ENCODE measurements around the gene RAC3.

The RAC3 gene

DNA sequence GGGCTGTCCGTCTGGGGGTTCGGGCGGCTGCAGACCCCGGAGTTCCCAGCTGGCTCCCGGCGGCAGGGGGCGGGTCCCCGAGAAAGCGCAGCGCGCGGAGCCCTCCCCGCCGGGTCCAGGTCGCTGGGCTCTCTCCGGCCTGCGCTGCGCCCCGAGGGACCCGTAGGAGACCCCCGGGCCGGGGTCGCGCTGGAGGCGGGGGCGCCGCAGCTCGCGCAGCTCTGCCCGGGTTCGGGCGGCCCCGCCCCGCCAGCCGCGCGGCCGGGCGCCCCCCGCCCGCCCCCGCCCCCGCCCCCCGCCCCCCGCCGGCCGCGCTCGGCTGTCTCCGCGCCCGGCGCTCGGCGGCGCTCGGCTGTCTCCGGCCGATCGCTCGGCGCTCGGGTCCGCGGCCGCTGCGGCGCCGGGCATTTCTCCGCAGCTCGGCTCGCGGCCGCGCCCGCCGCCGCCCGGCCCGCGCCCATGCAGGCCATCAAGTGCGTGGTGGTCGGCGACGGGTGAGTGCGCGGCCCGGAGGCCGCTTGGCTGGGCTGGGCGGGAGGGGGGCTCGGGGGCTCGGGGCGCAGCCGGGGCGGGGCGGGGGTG lies at the start of gene RAC3:
RAC3 (plus strand) TSS at position 376 of the 582 bp plus-strand sequence; CDS start at position 460, 84 bp downstream.
- DNase-seq (ENCODE audit: low read depth in 2 of 3, low spot score in 1 of 3) = no peak

DNA sequence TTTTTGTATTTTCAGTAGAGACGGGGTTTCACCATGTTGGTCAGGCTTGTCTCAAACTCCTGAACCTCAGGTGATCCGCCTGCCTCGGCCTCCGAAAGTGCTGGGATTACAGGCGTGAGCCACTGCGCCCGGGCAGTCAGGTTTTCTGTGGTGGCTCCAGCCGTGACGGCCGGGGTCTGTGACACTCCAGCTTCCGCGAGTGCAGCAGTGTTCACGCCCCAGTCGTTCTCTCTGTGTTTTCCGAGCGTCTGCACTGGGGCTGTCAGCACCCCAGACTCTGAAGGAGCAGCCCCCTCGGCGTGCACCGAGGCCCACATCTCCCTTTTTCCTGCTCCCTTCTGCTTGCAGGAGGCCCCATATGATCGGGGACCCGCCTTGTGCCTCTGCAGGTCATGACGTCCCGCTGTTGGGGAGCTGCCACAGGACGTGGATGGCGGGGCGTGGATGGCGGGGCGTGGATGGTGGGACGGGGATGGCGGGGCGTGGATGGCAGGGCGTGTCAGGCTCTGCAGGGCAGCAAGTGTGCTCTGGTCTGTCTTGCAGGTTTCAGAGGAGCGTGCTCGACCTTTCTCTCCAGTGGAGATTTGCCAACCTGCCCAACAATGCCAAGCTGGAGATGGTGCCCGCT lies 48.4 kb upstream of the RAC3 start:
- no peak for DNase-seq (ENCODE audit: low read depth in 2 of 3, low spot score in 1 of 3)

DNA sequence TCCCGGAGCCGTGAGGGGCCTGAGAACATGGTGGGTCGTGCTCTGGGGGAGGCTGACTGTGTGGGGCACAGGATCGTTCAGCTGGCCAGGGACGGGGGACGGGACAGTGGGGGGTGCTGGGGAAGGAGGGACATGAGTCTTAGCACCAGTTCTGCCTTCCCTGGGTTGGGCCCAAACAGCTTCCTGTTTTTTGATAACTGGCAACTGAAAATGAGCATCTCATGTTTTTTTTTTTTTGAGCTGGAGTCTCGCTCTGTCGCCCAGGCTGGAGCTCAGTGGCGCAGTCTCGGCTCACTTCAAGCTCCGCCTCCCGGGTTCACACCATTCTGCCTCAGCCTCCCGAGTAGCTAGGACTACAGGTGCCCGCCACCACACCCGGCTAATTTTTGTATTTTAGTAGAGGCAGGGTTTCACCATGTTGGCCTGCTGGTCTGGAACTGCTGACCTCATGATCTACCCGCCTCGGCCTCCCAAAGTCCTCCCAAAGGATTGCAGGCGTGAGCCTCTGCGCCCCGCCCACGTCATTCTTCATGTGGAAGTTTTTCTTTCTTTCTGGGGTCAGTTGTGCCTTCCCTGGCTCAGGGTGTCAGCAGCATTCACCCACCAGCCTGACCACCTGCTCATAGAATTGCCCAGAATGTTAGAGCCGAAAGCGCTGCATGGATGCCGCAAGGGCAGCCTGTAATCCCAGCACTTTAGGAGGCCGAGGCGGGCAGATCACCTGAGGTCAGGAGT lies 47.7 kb upstream of the RAC3 start:
- DNase-seq (ENCODE audit: low read depth in 2 of 3, low spot score in 1 of 3) = no peak

DNA sequence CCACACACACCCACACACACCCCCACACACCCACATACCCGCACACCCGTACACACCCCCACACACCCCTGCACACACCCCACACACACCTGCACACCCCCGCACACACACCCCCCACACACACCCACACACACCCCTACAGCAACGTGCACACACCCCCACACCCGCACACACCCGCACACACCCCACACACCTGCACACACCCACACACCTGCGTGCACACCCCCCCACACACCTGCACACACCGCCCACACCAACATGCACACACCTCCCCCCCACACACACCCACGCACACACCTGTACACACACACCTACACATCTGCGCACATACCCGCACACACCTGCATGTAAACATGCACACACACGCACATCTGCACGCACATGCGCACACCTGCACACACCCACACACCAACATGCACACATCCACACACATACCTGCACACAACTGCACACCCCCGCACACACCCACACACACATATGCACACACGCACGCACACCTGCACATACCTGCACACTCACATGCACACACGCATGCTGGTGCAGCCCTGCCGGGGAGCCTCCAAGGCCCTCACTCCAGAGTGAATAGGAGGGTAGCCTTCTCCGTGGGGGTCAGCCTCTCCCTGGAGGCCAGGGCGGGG lies 46.6 kb upstream of the RAC3 start:
- no peak for DNase-seq (ENCODE audit: low read depth in 2 of 3, low spot score in 1 of 3)

DNA sequence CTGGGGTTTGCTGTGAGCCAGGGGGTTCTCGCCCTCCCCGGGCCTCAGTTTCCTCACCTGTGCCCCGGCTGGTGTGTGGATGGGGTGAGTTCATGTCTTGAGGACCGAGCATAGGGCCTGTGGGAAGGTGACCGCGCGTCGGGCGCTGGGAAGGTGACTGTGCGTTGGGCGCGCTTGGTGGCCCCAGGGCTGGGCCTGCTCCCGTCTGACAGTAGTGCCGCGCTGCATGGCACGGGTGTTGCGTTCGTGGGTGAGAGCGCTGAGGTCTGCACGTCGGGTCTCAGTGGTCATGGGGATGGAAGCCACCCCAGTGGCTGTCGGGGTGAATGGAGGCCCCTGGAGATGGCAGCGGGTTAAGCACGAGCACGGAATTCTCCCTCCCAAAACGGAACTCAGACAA lies 44.9 kb upstream of the RAC3 start:
- DNase-seq (ENCODE audit: low read depth in 2 of 3, low spot score in 1 of 3) = no peak

DNA sequence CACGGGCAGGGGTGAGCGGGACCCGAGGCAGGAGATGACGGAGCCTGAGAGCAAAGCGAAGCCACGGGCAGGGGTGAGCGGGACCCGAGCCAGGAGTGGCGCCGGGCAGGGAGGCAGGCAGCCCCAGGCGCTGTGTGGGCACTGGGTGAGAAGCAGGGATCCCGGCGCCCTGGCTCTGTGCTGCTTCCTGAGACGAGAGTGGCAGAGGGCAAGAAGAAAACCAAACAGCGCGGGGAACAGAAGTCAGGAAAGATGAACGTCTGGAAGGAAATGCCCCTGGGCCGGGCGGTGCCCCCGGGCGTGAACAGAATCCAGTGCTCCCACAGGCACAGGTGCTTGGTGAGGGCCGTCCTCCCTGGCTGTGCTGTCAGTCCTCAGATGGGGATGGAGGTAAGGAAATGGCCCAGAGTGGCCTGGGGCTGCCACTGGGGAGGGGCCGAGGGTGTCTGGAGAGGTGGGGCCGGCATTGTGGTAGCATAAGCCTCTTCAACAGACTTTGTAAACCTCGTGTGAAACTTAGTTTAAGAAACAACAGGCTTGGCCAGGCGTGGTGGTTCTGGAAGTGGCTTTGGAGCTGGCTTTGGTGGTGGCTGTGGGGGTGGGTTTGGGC lies 44.2 kb upstream of the RAC3 start:
- DNase-seq (ENCODE audit: low read depth in 2 of 3, low spot score in 1 of 3) = no peak

DNA sequence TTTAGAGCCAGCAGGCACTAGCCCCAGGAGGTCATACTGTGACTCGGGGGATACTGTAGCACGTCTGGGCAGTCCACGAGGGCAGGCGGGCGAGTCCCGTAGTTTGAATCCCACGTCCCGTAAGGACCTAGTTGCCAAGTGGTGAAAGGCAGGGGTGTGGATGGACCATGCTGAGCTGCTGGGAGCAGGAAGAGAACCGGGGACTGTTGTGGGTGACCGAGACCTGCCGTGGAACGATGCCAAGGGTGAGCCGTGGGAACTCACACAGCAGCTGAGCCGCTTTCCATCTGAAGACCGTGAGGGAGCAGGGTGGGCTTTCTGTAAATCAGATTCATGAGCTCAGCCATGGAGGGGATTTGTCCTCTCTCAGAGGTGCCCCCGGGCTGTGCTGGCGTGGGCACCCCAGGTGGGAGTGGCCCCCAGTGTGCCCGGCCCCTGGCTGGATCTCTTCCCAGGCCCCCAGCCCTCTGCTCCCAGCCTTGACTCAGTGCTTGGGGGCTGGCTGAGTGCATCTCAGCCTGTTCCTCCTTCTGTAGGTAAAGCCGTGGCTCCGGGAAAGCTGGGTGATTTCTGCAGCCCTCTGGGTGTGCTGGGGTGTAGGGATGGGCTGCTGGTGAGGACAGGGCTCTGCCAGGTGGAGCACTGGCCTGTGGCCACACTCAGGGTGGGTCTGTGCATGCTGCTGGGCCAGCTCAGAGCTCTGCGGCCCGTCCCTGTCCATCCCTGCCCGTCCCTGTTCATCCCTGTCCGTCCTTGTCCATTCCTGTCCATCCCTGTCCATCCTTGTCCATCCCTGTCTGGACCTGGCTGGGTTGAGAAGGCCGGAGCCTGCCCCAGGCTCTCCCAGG lies 40.4 kb upstream of the RAC3 start:
- no peak for DNase-seq (ENCODE audit: low read depth in 2 of 3, low spot score in 1 of 3)

DNA sequence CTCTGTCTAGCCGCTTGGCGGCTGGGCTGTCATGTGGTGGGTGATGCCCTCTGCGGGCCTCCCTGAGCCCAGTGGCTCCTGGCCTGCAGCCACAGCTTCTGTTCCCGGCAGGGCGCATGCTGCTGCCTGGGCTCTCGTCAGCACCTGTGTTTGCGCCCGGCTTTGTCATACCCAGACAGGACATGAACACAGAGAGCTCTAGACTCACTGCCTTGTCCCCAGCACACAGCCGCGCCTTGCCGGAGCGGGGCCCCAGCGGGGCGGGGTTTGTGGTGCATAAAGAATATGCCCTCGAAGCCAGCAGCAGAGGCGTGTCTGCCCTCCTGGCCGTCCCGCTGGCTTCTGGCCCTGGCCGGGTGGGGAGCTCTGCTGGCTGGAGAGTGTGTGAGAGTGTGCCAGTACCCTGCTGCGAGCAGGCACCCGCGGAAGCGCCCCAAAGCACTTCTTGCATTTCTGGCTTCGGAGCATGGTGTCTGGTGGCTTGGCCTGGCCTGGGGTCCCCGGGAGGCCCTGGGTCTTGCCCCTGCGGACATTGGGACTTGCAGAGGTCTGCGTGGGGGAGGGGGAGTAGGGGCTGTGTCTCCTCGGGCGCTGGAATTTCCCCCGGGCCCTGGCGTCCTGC lies 39.7 kb upstream of the RAC3 start:
- no peak for DNase-seq (ENCODE audit: low read depth in 2 of 3, low spot score in 1 of 3)

DNA sequence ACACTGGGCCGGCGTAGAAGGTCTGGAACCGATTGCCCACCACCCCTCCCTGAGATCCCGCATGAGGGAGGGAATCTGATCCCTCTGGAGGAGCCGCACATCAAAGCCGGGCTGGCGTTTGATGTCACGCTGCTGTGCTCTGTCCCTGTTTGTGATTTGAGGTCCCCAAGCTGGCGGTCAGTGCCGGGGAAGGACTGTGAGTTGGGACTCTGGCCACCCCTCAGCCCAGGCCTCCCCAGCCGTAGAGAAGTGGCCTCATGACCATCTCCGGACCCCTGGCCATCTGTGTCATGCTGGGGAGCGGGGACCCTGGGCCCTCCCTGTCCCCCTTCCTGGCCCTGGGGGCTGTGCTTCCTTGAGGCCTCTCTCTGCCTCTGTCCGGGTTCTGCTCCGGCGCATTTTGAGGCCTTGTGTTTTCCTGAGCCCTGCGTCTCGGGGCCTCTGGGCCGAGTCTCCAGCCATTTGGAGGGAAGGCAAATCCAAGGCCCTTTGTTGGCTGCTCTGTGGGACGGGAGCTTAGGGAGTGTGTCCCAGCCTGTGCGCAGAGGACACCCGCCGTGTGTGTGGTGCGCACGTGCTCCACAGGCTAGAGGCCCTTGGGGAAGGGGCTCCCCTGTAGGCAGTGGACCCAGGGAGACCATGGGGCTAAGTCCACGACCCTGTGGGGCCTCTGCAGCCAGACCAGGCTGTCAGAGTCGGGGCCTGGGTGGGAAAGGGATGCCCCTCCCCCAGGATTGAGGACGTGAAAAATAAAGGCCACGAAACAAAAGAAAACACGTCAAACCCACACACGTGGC lies 39.0 kb upstream of the RAC3 start:
- no peak for DNase-seq (ENCODE audit: low read depth in 2 of 3, low spot score in 1 of 3)

DNA sequence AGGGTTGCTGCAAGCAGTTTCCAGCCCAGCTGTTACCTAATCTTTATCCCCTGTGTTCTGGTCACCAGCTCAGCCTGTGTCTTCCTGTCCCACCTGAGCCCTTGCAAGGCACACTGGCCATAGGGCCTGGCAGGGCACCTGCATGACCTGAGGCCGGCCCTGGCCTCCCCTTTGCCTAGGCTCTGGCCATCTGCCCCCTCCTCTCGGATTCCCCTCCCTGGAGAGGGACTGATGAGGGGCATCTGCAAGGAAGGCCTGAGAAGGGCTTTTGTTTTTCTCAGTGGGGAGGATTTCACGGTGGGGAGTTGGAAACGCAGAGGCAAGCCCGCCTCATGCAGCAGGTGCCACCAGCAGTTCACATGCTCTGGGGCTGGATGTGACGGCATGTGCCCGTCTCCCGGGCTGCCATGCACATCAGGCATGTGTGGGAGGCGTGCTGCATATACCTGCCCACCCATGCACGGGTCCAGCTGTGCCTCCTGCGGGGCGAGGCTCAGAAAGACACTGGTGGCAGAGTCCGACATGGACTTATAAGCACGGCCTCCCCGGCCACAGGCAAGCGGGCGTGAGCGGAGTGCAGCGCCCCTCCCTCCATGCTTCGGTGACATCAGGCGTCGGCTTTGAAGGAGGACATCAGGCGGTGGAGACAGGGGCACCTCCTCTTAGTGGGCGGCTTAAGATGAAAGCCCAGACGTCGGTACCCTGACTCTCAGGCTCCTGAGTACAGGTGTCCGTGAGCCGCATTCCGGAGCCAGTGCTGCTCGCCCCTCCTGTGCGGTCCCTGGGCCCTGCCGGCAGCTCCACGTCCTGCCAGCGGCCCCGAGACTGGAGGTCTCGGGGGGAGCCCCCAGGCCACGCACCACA lies 37.5 kb upstream of the RAC3 start:
- no peak for DNase-seq (ENCODE audit: low read depth in 2 of 3, low spot score in 1 of 3)

DNA sequence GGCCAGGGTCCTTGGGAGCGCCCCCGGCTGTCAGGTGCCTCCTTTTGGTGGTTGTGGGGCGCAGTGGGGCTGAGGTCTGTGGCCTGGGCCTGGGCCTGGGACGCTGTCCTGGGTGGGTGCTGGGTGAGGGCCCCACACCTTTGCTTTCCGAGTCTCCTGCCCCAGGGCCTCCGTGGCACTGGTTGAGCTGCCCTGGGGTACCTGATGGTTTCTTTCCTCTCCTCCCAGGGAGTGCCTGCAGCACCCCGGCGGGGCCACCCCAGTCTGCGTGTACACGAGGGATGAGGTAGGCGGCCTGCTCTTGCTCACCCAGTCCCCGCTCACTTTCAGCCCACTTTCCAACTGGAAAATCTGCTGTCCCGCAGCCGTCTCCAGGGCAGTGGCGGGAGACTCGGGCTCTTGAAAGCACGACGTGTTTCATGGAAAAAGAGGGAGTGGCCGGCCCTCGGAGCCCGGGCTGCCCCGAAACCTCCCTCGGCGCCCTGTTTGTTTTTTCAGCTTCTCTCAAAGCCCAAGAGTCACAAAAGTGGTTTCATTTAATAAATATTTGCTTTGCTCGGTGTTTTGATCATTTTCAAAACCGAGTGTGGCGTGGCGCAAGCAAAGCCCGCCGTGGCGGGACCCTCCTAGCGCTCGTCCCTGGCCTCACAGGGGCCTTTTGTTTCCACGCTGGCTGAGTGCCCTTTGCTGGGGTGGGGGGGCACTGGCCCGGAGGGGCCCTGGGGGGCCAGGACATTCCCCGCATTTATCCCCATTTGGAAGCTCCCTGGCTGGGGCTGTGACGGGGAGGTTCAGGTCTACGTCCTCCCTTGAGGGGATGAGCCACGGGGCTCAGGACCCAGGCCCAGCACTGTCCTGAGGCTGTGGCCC lies 36.6 kb upstream of the RAC3 start:
- no peak for DNase-seq (ENCODE audit: low read depth in 2 of 3, low spot score in 1 of 3)

DNA sequence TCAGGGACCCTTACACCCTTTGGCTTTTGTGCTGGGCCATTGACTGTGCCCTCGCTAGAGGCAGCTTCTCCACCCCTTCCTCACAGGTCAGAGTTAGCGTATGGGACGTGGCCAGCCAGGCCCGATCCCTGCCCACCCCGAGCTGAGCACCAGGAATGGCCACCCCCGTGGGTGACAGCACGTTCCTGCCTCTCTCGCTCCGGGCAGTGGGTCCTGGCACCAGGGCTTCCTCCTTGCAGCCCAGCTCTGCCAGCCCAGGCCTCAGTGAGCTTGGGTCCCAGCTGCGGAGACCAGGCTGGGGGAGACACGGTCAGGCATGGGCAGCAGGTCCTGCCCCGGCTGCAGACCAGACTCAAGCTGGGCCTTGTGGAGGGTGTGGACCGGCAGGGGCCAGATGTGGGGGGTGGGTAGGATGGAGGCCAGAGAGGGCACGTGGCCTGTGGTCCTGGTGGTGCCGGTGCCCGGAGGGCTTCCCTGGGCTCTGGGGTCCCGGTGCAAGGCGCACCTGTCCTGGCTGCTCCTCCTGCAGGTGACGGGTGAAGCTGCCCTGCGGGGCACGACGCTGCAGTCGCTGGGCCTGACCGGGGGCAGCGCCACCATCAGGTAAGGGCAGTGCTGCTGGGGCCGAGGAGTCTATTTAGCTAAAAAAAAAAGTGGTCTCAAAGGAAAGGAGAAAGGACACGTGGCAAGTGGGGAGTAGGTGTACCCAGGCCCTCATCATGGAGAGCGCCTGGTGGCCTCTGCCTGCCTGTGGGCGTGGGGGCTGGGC lies 35.8 kb upstream of the RAC3 start:
- DNase-seq (ENCODE audit: low read depth in 2 of 3, low spot score in 1 of 3) = no peak

DNA sequence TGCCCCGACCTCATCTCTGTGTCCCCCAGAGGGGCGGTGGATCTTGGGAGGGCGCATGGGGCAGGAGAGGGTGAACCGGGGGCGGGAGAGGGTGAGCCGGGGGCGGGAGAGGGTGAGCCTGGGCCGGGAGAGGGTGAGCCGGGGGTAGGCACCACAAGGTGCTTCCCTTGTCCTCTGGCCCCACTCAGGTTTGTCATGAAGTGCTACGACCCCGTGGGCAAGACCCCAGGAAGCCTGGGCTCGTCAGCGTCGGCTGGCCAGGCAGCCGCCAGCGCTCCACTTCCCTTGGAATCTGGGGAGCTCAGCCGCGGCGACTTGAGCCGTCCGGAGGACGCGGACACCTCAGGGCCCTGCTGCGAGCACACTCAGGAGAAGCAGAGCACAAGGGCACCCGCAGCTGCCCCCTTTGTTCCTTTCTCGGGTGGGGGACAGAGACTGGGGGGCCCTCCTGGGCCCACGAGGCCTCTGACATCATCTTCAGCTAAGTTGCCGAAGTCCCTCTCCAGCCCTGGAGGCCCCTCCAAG lies 35.2 kb upstream of the RAC3 start:
- DNase-seq (ENCODE audit: low read depth in 2 of 3, low spot score in 1 of 3) = no peak

DNA sequence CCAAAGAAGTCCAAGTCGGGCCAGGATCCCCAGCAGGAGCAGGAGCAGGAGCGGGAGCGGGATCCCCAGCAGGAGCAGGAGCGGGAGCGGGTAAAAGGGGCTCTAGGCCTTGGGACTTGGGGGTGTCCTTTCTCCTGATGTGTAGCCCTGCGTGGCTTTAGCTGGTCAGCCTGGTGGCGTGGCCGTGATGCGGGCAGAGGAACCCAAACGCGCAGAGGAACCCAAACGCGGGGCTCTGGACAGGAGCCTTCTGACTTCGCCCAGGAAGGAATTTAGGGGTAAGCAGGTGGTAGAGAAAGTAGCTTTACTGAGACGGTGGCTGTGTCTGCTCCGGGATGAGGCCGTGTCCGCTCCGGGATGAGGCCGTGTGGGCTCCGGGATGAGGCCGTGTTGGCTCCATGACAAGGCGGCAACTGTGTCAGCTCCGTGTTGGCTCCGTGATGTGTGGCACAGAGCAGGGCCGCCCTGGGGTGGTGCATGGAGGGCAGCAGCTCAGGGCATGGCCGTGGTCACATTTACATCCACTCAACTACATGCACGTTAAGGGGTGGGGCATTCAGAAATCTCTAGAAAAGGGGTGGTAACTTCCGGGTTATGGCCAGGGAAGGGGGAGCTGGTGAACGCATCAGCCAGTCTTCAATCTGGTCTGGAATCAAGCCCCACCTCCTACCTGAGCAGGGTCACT lies 34.6 kb upstream of the RAC3 start:
- DNase-seq (ENCODE audit: low read depth in 2 of 3, low spot score in 1 of 3) = no peak

DNA sequence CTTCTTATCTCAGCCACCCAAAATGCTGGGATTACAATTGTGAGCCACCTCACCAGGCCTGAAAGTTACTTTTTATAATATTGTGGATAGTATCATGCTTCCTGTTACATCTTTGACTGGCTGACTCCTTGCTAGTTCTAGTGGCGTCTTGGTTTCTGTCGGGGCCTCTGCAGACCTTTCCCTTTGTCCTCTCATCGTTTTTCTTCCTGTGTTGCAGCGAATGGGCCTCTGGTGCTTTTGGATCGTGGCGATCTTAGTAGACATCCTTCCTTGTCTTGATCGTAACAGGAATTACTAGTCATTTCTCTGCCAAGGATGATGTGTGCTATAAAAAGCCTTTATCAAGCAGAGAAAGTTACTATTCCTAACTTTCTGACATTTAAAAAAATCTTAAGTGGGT lies 33.3 kb upstream of the RAC3 start:
- no peak for DNase-seq (ENCODE audit: low read depth in 2 of 3, low spot score in 1 of 3)

All from stimulated activated CD4-positive, alpha-beta T cell treated with anti-CD3 and anti-CD28 coated beads, Interleukin-12 subunit alpha, Interleukin-12 subunit beta, amount 100 ng/mL, for 48 hours (primary cell).